Endothelial cell of umbilical vein (primary cell): Measurements from ENCODE around the gene FRYL. TPM values are rescaled to one million over a fixed set of nuclear protein-coding genes. Genes with fewer than 3 reads are reported as not detected.

Source experiments
- BruUV-seq: library from RNA; stranded (reverse); fragments of 400-500 nt; replicated peaks from 2 replicates; lab custom pipeline; 2021; lab: Mats Ljungman, UMichigan
- CTCF ChIA-PET: fragments of 300-600, 350-600 bp; sonication (Branson Sonifier 250); formaldehyde crosslinking; loops from one replicate; lab custom pipeline; 2021; ENCODE audit warnings: antibody characterized with exemption, inconsistent platforms; lab: Charles Lee
- POLR2A ChIA-PET: fragments of 300-600, 350-600 bp; sonication (Branson Sonifier 250); formaldehyde crosslinking; loops from one replicate; lab custom pipeline; 2021; ENCODE audit warnings: antibody characterized with exemption, inconsistent platforms; lab: Charles Lee
- DNase-seq: peaks from one replicate; pipeline ENCODE4 v3.0.0-alpha.2; 2011; ENCODE audit warnings: low read depth, low spot score
- FAIRE-seq: peaks from 2 replicates; lab custom pipeline; 2011; peaks lifted over from hg19 to GRCh38; lab: Jason Lieb, UNC
- H2AFZ ChIP-seq: 2 replicates; pipeline ENCODE4 v1.6.0; 2012; ENCODE audit warnings: low read depth, low read length, control low read depth, inconsistent platforms
- H3K27ac ChIP-seq: 2 replicates; pipeline ENCODE4 v1.5.1; 2011; ENCODE audit warnings: low read depth, mild to moderate bottlenecking, control low read depth, low read length, moderate library complexity; ENCODE audit not compliant: insufficient read depth
- H3K27me3 ChIP-seq, 2 experiments: 2 replicates each; pipeline versions ENCODE4 v1.6.0 to v1.6.1; 2011; ENCODE audit warnings: low read length in 2 of 2, mixed read lengths in 1 of 2; ENCODE audit not compliant: control insufficient read depth in 2 of 2, insufficient read depth in 2 of 2
- H3K36me3 ChIP-seq, 2 experiments: 2 replicates in 1 of 2; 3 replicates in 1 of 2; pipeline ENCODE4 v1.5.1; 2011; ENCODE audit warnings: low read length in 2 of 2, mild to moderate bottlenecking in 1 of 2, moderate library complexity in 1 of 2; ENCODE audit not compliant: control insufficient read depth in 2 of 2, insufficient read depth in 2 of 2; ENCODE audit errors: extremely low read depth in 1 of 2
- H3K4me1 ChIP-seq: 3 replicates; pipeline ENCODE4 v1.5.1; 2011; ENCODE audit warnings: mild to moderate bottlenecking, low read length; ENCODE audit not compliant: control insufficient read depth, insufficient read depth; ENCODE audit errors: extremely low read depth
- H3K4me2 ChIP-seq: 2 replicates; pipeline ENCODE4 v1.6.1; 2011; ENCODE audit warnings: low read length, control low read depth, mixed read lengths; ENCODE audit not compliant: insufficient read depth
- H3K4me3 ChIP-seq, 3 experiments: fragments of 200-600 bp in 1 of 3; sonication (generic), shearing (Covaris generic) in 1 of 3; replicated peaks in 1 of 3; 2 replicates each; pipeline ENCODE4 v1.5.1; 2011 to 2016; ENCODE audit warnings: control low read depth in 3 of 3, low read length in 3 of 3, mild to moderate bottlenecking in 2 of 3, inconsistent platforms in 1 of 3, low read depth in 1 of 3, moderate library complexity in 1 of 3; ENCODE audit not compliant: insufficient read depth in 1 of 3
- H3K79me2 ChIP-seq: 2 replicates; pipeline ENCODE4 v1.6.0; 2012; ENCODE audit warnings: low read length, inconsistent platforms; ENCODE audit not compliant: control insufficient read depth, insufficient read depth
- H3K9ac ChIP-seq: replicated peaks from 2 replicates; pipeline ENCODE3; 2011; ENCODE audit warnings: low read length, control low read depth; ENCODE audit not compliant: insufficient read depth; ENCODE audit errors: extremely low read depth
- H3K9me1 ChIP-seq: replicated peaks from 3 replicates; pipeline ENCODE4 v1.6.0; 2011; ENCODE audit warnings: mild to moderate bottlenecking, low read length; ENCODE audit not compliant: control insufficient read depth, insufficient read depth; ENCODE audit errors: extremely low read depth
- H3K9me3 ChIP-seq: replicated peaks from 2 replicates; pipeline ENCODE4 v1.5.1; 2012; ENCODE audit warnings: low read length, inconsistent platforms; ENCODE audit not compliant: control insufficient read depth, insufficient read depth
- H4K20me1 ChIP-seq: replicated peaks from 2 replicates; pipeline ENCODE3; 2011; ENCODE audit warnings: mild to moderate bottlenecking, low read length; ENCODE audit not compliant: control insufficient read depth, insufficient read depth; ENCODE audit errors: extremely low read depth
- CTCF ChIP-seq, 2 donors: IDR thresholded peaks; 1 replicate in 1 of 2; 2 replicates in 1 of 2; pipeline ENCODE4 v1.5.1; 2011; ENCODE audit warnings: low read length in 2 of 2, mild to moderate bottlenecking in 2 of 2, moderate library complexity in 2 of 2, control low read depth in 1 of 2, inconsistent platforms in 1 of 2, low read depth in 1 of 2; ENCODE audit not compliant: insufficient read depth in 1 of 2; ENCODE audit errors: extremely low read depth in 1 of 2
- FOS ChIP-seq: IDR thresholded peaks from 2 replicates; pipeline ENCODE4 v1.6.1; 2011; ENCODE audit warnings: mild to moderate bottlenecking, low read length, moderate library complexity, borderline replicate concordance; ENCODE audit not compliant: insufficient read depth
- GATA2 ChIP-seq: IDR thresholded peaks from 2 replicates; pipeline ENCODE4 v1.7.0; 2011; ENCODE audit warnings: low read depth, mild to moderate bottlenecking, moderate library complexity, mixed read lengths, low read length; ENCODE audit not compliant: insufficient read length, insufficient read depth
- JUN ChIP-seq: IDR thresholded peaks from 2 replicates; pipeline ENCODE4 v1.6.1; 2011; ENCODE audit warnings: borderline replicate concordance, low read depth; ENCODE audit not compliant: insufficient read length, insufficient read depth
- POLR2AphosphoS5 ChIP-seq: IDR thresholded peaks from 2 replicates; pipeline ENCODE4 v1.6.1; 2012; ENCODE audit warnings: low read depth, mild to moderate bottlenecking, control low read depth, low read length, moderate library complexity; ENCODE audit not compliant: insufficient read depth
- dilution Hi-C: fragments of 300-500 bp; cut with MboI; formaldehyde crosslinking; loops from one replicate; pipeline ENCODE4 v1.15.0; 2019; ENCODE audit warnings: low sequenced_read_pairs; ENCODE audit not compliant: extremely low pct_ligation_motif_present
- intact Hi-C: fragments of 100-400 bp; cut with micrococcal nuclease; formaldehyde crosslinking; loops from one replicate; pipeline ENCODE4 v1.10.0; 2022
- polyA plus RNA-seq, 4 experiments: library from polyadenylated mRNA; depleted of rRNA in 3 of 4; stranded (reverse) in 3 of 4; unstranded in 1 of 4; fragments of >200 nt; gene quantifications; 2 replicates each; pipeline versions ENCODE4 v1.2.1 to v1.2.3, GENCODE V29; 2011 to 2012; ENCODE audit warnings: missing spikeins in 1 of 4
- total RNA-seq: library from RNA; stranded (reverse); gene quantifications from 2 replicates; pipeline ENCODE4 v1.2.3, GENCODE V29; 2021
- TF ChIP-seq, protein P1 (sequence below): IDR thresholded peaks from 2 replicates; pipeline ENCODE4 v1.6.1; 2011; ENCODE audit not compliant: insufficient read depth, insufficient read length

The FRYL gene
- total and polyA plus RNA-seq, 2 donors (not counting 3 experiments of a cell fraction or from before 2014, with no cell fraction given) = 17.0 to 84.9 TPM

DNA sequence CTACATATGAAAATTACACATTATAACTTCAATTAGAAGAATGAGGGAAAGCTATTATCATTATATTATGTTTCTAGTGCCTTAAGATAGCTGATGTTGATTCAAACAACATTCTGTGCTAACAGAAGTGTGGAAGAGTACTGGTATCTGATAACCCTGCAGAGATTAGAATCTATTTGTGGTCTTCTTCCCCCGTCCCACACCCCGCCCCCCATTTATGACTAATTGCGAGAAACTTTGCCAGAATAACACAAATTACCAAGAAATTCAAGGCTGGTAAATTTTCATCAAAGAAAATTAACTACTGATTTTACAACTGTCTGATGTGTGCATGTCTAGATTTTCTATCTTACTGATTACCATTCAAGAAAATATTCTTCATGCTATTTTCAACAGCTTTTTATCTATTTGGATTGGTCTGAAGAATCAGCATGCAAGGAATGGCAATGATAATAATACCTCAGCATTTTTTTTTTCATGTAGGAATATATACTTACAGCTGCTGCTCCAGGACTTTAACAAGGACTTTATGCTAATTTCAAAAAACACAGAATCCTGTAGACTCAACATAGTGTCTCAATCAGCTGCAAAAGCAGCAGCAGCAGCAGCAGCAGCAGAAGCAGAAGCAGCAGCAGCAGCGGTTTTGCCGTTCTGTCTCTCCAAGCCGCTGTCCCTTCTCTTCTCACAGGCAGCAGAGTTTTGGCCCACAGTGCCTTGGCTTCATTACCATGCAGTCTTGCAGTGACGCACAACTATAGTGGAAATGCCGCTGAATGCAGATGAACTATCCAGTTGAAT lies 126.7 kb downstream of the FRYL start:
- H3K9ac ChIP-seq = no peak overlapping the region
- no peak overlapping the region for H2AFZ ChIP-seq
- POLR2A ChIA-PET = interaction anchor here (0.5 to 0.9 kb wide), 2 partner anchors 15 to 126 kb away, joined by 3 to 4 read pairs; no protein-coding TSS in a partner anchor

GRCh38 chr4:48651914-48652313 lies 128.2 kb downstream of the FRYL start:
- dilution Hi-C loops = no loop called here
- Histone ChIP-seq H3K27me3 (no peaks in the 10 kb centered on the region), H2AFZ (no peak overlapping the region), H3K79me2 (peaks cover 40% of the 10 kb centered on the region), H3K4me1 (peaks cover 6% of the 10 kb centered on the region), H3K27ac (no peak overlapping the region), H3K36me3 (peaks cover 0 to 2% of the 10 kb centered on the region in 2 experiments), H4K20me1 (peaks cover 9% of the 10 kb centered on the region), H3K4me3 (no peak overlapping the region), H3K4me2 (no peak overlapping the region), H3K9me3 (no peaks in the 10 kb centered on the region), H3K9me1 (no peaks in the 10 kb centered on the region), H3K9ac (no peak overlapping the region)
- DNase-seq (no peak), FAIRE-seq (no peak)
- intact Hi-C loops = no loop called here
- ChIA-PET CTCF (interaction anchor here (1.6 kb wide), 1 partner anchor 11 kb away, joined by 4 read pairs; no protein-coding TSS in a partner anchor), POLR2A (no interaction called here)
- TF ChIP-seq POLR2AphosphoS5 (no peak), GATA2 (no peak), CTCF (IDR thresholded peaks at IDR 0.05; ENCODE audit: extremely low read depth in 1 of 2, insufficient read depth in 1 of 2, low read depth in 1 of 2, low read length in 2 of 2) (no peak)
- TF ChIP-seq, protein P1, sequence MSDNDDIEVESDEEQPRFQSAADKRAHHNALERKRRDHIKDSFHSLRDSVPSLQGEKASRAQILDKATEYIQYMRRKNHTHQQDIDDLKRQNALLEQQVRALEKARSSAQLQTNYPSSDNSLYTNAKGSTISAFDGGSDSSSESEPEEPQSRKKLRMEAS = no peak
- BruUV-seq = no TSS peak

More for the DNA sequence above, 126.7 kb downstream of the FRYL start:
- H3K4me2 ChIP-seq = no peak overlapping the region
- no peaks in the 10 kb centered on the region for H3K9me1 ChIP-seq
- DNase-seq (no peak), FAIRE-seq (no peak)
- dilution Hi-C loops (no loop called here), intact Hi-C loops (no loop called here)
- TF ChIP-seq GATA2 = peak; percentile 67
- peak; percentile 21 for TF ChIP-seq FOS
- TF ChIP-seq JUN = no peak
- no TSS peak for BruUV-seq
- CTCF ChIA-PET = interaction anchor here (0.9 to 1.6 kb wide), 7 partner anchors 9 to 75 kb away, joined by 3 to 6 read pairs (median 3); no protein-coding TSS in a partner anchor
- H4K20me1 ChIP-seq = peaks cover 9% of the 10 kb centered on the region
- no peak overlapping the region for H3K27ac ChIP-seq
- peaks cover 31% of the 10 kb centered on the region for H3K79me2 ChIP-seq
- no peaks in the 10 kb centered on the region for H3K27me3 ChIP-seq
- peaks cover 6% of the 10 kb centered on the region for H3K4me1 ChIP-seq
- no peaks in the 10 kb centered on the region for H3K9me3 ChIP-seq
- peaks cover 0 to 2% of the 10 kb centered on the region in 2 experiments for H3K36me3 ChIP-seq
- H3K4me3 ChIP-seq = no peak overlapping the region
